NB4 (cell line): Measurements from ENCODE around the gene LYVE1.

Source experiments
- DNase-seq: peaks from one replicate; pipeline ENCODE4 v3.0.0; 2010; ENCODE audit warnings: low read depth
- H3K4me3 ChIP-seq: one replicate; pipeline ENCODE4 v1.5.1; 2011; ENCODE audit warnings: mild to moderate bottlenecking, low read depth, low read length, moderate library complexity
- CTCF ChIP-seq: IDR thresholded peaks from one replicate; pipeline ENCODE4 v1.5.1; 2012; ENCODE audit warnings: low read depth, low read length
- MYC ChIP-seq: IDR thresholded peaks from 2 replicates; pipeline ENCODE4 v1.6.1; 2011; ENCODE audit warnings: low read depth, low read length
- POLR2A ChIP-seq: IDR thresholded peaks from 2 replicates; pipeline ENCODE4 v1.6.1; 2011; ENCODE audit warnings: mild to moderate bottlenecking; ENCODE audit not compliant: insufficient read length; ENCODE audit errors: extremely low read depth
- TF ChIP-seq, protein P1 (sequence below): IDR thresholded peaks from 2 replicates; pipeline ENCODE4 v1.6.1; 2011; ENCODE audit warnings: low read depth, low read length

The LYVE1 gene

GRCh38 chr11:10568486-10568941, at the start of gene LYVE1:
Gene LYVE1, minus strand, starts transcription at chr11:10568665. Its CDS starts 133 bp downstream, at chr11:10568532.
- no peak within 1 kb of the TSS for H3K4me3 ChIP-seq
- TF ChIP-seq MYC: no peak
- DNase-seq: no peak

GRCh38 chr11:10617551-10617950, 49.1 kb upstream of the LYVE1 start:
- no peak for DNase-seq
- H3K4me3 ChIP-seq: no peak overlapping the region
- TF ChIP-seq CTCF (no peak), MYC (no peak), POLR2A (no peak)
- TF ChIP-seq, protein P1, sequence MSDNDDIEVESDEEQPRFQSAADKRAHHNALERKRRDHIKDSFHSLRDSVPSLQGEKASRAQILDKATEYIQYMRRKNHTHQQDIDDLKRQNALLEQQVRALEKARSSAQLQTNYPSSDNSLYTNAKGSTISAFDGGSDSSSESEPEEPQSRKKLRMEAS: no peak

- TF ChIP-seq CTCF (no peak), POLR2A (no peak), MYC (no peak)
- TF ChIP-seq, protein P1: no peak
- DNase-seq: peak; percentile 59
- H3K4me3 ChIP-seq: no peak overlapping the region
These were observed 43.8 kb upstream of the LYVE1 start for GRCh38 chr11:10611979-10612862.

DNA sequence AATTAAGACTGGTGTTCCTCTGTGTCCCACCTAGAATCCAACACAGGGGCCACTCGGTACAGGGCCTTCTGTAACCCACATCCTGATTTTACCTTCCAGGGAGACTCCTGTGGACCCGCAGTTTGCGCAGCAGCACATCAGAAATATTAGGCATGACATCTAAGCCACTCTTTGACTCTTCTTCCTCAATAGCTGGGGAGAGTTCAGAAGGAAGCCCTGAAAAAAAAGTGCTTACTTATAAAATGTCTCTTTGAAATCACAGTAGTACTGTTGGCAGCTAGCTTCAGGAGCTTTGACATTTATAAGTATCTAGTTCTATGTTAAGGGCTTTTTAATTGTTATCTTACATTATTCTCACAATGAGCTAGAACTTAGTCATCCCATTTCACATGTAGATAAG, 41.2 kb upstream of the LYVE1 start:
- no peak for DNase-seq
- no peak overlapping the region for H3K4me3 ChIP-seq
- no peak for TF ChIP-seq POLR2A
- TF ChIP-seq, protein P1: no peak
- no peak for TF ChIP-seq MYC
- no peak for TF ChIP-seq CTCF

GRCh38 chr11:10608584-10608983, 40.1 kb upstream of the LYVE1 start:
- no peak for TF ChIP-seq CTCF
- TF ChIP-seq, protein P1: no peak
- TF ChIP-seq MYC: no peak
- TF ChIP-seq POLR2A: no peak
- H3K4me3 ChIP-seq: no peak overlapping the region
- peak; percentile 42 for DNase-seq

DNA sequence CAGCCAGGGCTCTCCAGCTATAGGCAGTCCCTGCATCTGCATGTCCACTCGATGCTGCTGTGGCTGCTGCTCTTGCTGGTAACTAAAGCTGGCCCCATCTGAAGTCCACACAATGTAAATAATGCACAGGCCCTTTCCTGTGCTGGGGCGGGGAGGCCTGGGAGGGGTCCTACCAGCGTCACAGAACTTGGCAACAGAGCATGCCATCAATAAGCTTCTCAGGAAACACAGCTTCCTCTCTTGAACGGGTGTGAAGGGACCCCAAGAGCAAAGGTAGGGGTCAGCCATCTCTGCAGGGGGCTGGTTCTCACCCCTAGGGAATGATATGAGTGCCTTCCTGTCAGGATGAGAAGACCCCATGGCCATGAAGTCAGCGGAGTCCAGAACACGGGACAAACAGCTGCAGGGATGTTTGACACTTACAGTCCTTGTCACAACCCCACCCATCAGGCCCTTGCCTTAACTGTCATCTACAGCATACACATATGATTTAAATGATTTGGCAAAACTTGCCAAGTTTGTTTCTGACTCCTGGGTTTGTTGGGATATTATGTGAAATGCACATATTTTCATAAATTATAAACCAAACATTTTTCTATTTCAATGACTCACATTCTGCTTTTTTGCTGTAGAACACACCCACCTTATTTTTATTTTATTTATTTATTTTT, 39.1 kb upstream of the LYVE1 start:
- no peak overlapping the region for H3K4me3 ChIP-seq
- no peak for DNase-seq
- TF ChIP-seq, protein P1: no peak
- no peak for TF ChIP-seq CTCF
- TF ChIP-seq POLR2A: no peak
- no peak for TF ChIP-seq MYC
